ENCODE data around the gene MSRB3.
"Not testable (repeated sequence)": the region's sequence is repeated elsewhere in the genome, so short reads cannot be mapped to it uniquely, and the experiment has no call there.

Gene MSRB3

GRCh38 chr12:65407388-65408149 lies 129.1 kb downstream of the MSRB3 start:
- DNase-seq: no peak

- no peak for DNase-seq
These were observed 130.0 kb downstream of the MSRB3 start for GRCh38 chr12:65408441-65408840.

- DNase-seq: no peak
These were observed 131.2 kb downstream of the MSRB3 start for GRCh38 chr12:65409726-65410125.

DNA sequence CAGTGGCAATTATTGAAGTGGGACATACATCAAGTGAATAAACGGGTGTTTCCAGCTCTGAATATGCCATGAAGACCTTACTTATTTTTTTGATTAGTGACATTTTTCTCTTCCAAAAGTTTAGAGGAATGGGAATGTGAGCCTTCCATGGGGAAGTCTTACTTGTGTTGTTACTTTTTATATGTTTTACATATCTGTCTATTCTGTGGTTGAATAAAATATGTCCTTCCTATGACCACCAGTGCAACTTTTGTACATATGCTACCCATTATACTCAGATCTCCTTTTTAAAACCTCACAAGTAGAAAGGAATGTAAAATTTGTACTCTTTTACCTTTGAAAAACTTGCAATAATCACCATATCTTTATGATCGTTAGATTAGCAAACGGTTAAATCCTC lies 132.7 kb downstream of the MSRB3 start:
- no peak for DNase-seq

DNA sequence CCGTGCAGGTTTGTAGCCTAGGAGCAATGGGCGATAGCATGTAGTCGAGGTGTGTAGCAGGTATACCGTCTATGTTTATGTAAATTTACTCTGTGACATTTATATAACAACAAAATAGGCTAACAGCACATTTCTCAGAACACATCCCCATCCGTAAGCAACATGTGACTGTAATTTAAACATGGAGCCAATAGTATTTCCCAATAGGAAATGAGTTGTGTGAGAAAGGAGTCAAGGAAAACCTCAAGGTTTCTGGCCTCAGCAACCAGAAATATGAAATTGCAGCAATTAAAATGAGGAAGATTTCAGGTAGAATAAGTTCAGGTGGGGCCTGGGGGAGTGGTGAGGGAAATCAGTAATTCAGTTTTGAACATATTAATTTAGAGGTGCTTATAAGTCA lies 136.0 kb downstream of the MSRB3 start:
- no peak for DNase-seq

DNA sequence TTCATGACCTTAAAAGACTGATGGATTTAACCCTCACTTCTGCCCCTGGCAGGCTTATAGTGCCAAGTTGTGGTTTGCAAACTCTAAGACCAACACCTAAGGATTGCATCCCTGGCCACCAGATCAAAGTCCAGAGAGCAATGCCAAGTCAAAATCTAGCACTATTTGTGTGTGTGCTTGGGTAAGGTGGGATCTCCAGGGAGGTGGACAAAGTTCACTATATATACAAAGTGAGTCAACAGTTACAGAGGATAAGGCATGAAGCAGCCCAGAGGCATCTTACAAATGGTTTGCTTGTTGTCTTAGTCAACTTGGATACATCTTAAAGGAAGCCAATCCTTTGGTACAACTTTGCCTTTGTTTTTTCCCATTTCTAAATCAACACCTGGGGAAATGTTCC lies 137.3 kb downstream of the MSRB3 start:
- no peak for DNase-seq

DNA sequence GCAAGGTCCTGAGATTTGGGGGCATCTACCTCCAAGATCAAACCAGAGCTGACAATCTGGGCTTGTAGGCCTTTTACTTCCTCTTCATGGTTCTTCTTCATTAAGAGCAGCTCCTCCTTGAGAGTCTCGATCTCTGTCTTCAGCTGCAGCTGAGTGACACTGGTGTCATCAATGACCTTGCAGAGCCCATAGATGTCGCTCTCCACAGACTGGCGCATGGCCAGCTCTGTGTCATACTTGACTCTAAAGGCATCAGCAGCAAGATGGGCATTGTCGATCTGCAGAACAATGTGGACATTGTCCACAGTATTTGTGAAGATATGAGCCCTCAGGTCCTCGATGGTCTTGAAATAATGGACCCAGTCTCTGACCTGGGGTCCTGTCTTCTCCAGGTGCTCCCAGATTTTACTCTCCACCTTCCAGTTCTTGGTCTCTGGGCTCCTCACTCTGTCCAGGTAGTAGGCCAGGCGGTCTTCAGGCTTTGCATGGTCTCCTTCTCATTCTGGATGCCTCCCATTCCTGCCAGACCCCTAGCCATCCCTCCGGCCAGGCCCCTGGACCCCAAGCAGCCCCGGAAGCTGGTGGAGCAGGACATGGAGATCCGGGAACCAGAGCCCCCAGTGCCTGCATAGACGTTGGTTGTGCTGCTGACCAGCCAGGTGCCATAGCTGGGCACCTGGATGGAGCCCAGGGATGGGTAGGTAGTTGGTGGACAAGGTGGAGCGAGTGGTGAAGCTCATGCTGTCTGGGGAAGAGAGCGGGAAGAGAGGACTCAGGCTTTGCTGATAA lies 141.0 kb downstream of the MSRB3 start:
- no peak for DNase-seq

- DNase-seq: no peak
These were observed 142.5 kb downstream of the MSRB3 start for GRCh38 chr12:65420941-65421340.

DNA sequence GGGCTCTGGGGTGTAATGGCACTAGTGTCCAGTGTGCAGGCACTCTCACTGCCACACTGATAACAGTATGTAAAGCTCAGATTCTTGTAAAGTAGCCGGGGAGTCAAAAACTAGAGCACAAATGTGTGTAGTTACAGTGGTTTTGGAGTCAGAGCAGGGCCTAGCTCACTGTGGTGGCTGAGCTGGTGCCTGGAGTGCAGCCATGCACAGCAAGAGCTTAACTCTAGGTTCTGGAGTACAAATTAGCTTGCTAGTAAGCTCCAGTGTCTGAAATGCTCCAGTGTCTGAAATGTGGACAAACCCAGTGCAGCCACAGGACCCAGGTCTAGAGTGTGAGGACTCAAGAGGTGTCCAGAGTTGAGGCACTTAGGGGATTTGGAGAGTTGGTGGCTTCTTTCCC lies 149.2 kb downstream of the MSRB3 start:
- DNase-seq: no peak

DNA sequence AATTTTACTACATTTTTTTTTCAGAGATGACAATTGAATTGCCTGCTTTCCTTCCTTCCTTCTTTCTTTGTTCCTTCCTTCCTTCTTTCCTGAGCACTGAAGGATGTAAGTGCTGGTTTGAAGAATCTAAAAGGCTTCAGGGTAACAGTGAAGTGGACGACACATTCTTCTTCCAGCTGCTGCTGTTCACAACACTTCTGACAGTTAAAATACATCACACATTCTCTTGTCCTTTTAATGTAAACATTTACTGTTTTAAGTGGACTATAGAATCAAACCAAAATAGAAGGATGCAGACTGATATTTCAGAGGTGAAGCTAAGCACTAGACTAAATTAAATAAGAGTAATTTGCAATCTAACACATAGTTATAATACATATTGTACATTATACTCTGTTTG lies 151.5 kb downstream of the MSRB3 start:
- DNase-seq: no peak

DNA sequence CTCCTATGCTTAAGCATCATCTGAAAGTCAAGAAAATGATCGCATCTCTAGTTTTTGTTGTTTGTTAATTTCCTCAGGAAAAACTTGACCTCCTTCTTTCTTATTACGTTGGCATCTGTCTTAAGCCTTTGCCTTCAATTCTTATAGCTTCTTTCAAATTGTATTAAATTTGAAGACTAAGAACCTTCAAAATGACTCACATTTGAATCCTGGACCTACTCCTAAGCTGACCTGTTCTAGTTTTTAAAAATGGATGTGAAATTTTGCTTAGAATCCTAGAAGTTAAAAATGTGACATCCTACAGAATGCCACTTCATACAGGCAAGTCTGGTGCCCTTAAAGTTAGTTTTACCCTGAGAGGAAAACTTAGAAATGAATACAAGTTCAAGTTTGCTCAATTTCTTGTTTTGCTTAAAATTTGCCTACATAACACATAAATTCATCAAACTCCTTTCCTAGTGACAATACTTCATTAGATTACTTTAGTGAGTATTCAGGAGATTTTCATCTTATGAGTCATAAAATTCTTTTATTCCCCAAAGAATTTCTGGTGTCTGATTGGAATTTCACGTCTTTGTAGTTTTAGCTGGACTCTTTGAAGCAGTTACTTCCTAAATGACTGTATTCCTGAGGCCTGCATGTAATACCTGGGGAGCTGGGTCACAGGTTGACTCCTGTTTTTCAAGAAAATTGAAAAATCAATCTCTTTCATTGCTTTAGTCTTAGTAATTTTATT lies 152.3 kb downstream of the MSRB3 start:
- DNase-seq: no peak

DNA sequence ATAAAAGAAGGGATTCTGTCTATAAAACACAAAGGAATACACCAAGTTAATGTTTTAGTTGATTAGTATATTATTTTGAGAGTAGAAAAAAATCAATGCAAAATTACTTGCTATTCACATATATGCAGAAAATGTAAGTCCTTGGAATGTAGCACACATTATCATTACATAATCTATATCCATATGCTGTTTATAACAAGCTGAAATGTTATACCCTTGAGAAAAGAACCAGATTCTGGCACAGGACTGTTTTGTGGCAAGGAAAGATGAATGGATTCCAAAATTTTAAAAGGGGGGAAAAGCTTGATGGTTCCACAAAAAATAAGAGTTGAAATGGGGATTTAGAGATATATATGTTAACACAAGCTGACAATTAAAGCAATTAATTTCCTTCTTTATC lies 153.6 kb downstream of the MSRB3 start:
- DNase-seq: no peak

- no peak for DNase-seq
These were observed 154.2 kb downstream of the MSRB3 start for GRCh38 chr12:65432651-65433050.

DNA sequence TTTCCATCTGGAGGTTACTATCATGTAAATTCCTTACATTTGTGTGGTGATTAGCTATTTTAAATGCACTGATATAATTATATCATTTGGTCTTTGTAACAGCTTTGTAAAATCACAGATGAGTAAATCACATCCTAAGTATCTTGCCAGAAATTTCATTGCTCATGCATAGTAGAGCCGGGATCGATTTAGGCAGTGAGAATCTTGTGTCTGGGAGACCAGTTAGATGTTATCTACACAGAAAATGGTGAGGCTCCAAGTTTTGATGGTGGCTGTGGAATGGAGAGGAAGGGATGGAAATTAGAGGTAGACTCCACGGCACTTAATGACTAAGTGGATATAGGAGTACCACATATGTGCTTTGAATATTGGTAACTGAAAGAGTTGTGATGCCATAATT lies 156.3 kb downstream of the MSRB3 start:
- DNase-seq: no peak

GRCh38 chr12:65443038-65443437 lies 164.6 kb downstream of the MSRB3 start:
- no peak for DNase-seq

- DNase-seq: no peak
These were observed 166.5 kb downstream of the MSRB3 start for GRCh38 chr12:65444996-65445395.

DNA sequence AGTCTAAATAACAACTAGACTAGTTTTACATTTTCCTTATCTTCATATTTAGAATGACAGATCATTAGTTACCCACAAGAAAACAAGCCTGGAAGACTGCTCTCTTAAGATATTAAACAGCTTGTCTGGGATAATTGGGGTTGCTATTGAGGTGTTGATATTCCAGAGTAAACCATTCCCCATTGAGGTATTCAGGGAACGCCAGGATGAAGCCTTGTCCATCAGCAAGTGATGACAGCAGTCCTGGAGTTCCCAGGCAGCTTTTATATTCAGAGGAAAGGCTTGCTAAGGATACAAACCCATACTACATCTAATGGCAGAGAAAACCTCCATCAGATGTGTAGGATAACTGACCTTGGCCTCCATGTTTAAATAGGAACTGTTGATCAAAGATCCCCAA lies 168.4 kb downstream of the MSRB3 start:
- DNase-seq: no peak

GRCh38 chr12:65449400-65449799 lies 170.9 kb downstream of the MSRB3 start:
- DNase-seq: no peak

DNA sequence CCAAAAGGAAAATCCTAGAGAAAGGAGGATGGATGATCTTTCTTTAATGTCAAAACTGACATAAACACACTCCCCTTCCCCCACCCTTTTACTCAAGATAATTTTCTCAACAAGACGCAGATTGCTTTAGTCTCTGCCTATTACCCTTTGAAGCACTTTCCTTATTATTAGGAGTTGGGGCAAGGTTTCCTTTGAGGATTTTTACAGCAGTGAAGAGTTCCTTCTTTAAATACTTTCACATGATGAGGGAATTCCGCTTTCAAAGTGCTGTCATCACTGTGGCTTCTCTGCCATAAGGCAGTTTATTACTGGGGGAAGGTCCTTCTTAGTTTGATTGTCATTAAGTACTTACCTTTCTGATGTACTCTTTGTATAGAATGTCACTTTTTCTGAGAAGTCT lies 172.1 kb downstream of the MSRB3 start:
- no peak for DNase-seq

GRCh38 chr12:65454115-65454787 lies 175.8 kb downstream of the MSRB3 start:
- no peak for DNase-seq

- DNase-seq: not testable (repeated sequence)
These were observed 178.9 kb downstream of the MSRB3 start for GRCh38 chr12:65457341-65457740.

GRCh38 chr12:65458718-65459117 lies 180.2 kb downstream of the MSRB3 start:
- no peak for DNase-seq

GRCh38 chr12:65459545-65459944 lies 181.1 kb downstream of the MSRB3 start:
- no peak for DNase-seq
